Measurements from ENCODE around the gene COL4A6.
"Not testable (repeated sequence)": the region's sequence is repeated elsewhere in the genome, so short reads cannot be mapped to it uniquely, and the experiment has no call there.

Gene COL4A6

GRCh38 chrX:108438110-108438623 lies at the start of gene COL4A6:
COL4A6 (minus strand) TSS chrX:108438422; CDS start chrX:108438196, 226 bp downstream.
- no peak for DNase-seq

DNA sequence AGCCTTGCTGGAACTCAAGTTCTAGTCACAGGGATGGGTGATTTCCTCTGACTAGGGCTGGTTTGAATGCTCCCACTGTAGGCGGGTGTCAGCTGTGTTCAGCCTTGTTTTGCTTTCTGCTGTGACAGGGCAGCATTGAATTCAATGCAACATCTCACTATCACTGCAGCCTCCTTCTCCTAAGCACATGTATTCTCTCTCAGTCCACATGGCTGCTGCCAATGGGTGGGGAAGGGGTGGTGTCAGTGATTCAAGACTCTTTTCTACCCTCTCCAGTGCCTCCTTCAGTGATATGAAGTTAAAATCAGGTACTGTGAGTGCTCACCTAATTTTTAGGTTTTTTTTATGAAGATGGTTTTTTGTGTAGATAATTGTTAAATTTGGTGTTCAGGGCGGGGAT lies 47.7 kb upstream of the COL4A6 start:
- DNase-seq: no peak

- no peak for DNase-seq
Measured at GRCh38 chrX:108484251-108484650, 46.0 kb upstream of the COL4A6 start.

DNA sequence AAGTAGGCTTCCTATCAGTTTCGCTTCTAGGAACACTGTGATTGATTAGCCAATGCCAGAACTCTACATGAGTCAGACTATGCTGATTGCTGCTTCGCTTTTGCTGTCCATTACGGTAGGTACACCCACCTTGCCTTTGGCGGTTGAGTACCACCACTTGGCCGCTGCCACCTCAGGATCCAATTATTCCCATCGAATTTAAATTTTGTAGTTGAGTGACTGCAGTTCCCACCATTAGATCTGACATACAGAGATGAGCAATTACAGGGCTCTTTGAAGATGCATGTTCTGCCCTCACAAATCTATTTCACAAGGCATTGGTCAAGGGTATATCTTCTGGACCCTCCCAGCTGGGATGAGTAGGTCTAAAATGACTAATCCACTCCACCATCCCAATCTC lies 43.3 kb upstream of the COL4A6 start:
- DNase-seq: not testable (repeated sequence)

GRCh38 chrX:108473979-108474378 lies 35.8 kb upstream of the COL4A6 start:
- DNase-seq: no peak

- no peak for DNase-seq
Measured at GRCh38 chrX:108468486-108468885, 30.3 kb upstream of the COL4A6 start.

- no peak for DNase-seq
Measured at GRCh38 chrX:108464604-108465003, 26.4 kb upstream of the COL4A6 start.

- no peak for DNase-seq
Measured at GRCh38 chrX:108456971-108457477, 18.8 kb upstream of the COL4A6 start.

DNA sequence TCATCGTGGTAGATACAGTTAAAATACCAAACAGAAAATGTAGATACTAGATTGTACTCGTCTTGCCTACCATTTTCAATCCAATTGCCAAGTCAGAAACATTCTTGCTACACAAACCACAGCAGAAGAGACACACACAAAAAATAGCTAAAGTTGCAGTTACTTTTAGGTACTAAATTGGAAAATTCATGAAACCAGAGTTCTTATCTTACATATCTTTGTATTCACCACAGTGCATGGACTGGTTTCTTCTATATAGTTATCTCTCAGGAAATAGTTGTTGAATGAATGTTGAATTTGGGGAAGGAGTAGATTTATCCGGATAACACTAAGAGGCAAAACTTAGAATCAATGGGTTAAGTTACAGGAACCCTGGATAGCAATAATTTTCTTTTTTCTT lies 15.6 kb upstream of the COL4A6 start:
- no peak for DNase-seq

DNA sequence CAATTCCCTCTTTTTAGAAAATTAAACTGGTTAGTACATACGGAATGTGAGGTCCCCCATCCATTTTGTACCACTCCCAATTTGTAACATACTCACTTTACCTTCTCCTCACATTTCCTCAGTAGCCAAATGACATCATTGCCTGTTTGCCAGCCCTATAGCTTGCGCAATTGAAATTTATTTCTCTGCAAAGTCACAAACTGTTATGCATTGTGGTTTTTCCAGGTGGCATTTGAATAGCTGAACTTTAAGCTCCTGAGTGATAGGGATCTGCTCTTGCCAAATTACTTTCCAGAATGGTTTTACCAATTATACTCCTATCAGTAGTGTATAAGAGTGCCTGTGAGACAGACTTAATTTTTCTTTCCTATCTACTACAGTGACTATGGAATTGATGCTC lies 9.1 kb upstream of the COL4A6 start:
- no peak for DNase-seq

DNA sequence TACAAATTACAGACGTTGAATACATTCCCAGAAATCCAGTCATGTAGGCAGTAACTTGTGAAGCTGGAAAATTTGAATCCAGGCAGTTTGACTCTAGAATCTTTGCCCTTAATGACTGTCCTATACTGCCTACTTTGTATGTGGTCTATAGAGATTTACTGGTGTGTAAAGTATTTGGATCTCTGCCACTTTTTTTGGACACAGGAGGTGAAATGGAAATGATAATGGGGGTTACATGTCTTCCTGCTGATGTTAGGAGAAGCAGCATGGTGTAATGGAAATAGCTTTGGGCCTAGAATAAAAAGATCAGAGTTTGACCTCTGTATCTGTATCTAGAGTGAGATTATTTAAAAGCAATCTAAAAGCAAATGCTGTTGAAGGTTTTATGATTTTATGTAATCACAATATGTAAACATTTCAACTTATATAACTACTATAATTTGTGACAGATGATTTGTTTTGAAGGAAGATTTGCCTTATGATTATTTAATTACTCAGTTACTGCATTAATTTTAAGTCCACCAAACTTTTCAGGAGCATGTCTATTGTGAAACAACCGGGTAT lies 4.8 kb upstream of the COL4A6 start:
- no peak for DNase-seq

DNA sequence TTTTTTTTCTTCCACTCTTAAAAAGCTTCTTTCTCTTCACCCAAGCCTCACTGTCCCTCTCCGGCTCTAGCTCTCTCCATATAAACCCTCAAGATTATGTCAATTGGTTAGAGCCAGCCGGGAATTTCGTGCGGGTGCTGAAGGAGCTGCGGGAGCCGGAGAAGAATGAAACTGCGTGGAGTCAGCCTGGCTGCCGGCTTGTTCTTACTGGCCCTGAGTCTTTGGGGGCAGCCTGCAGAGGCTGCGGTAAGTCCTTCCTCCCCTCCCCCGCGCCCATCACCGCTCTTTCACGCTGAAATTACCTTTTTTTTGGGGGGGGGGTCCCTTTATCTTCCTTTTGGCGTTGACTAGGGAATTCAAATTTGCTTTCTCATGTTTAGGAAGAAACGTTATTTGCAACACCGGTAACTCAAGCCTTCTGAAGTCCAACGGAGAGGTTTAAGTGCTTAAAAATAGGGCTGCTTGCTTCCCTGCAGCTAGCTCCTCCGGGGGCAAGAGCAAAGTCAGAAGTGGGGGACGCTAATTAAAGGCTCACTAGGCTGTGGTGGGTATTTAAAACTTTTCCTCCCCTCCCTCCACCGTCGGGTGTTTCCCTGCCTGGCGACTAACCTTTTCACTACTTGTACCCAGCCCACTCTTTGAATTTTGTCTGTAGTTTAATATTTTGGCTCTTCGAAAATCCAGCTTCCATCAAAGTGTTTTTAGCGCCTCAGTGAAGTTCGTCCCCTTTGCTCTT lies 1.9 kb upstream of the COL4A6 start:
- no peak for DNase-seq

DNA sequence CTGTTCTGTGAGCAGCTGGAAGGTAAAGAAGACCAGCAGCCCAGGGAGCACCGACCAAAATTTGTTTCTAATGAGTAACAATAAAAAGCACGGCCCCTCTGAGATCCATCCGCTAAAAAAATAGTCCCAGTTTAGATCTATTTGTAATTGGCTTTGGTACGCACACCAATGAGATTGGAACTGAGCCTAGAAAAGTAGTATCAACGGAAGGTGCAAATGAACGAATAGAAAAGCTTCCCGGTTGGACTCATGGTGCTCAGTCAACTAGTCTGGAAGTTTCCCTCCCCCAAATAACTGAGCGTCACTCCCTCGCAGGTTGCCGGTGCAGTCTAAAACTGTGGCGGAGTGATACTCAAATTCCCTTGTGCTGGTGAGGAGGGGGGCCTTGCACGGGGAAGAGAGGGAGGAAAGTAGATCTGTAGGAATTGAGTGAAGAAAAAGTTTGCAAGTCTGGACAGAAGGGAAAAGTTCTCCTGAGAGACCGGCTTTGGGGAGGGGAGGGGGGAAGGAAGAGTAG lies 1.3 kb upstream of the COL4A6 start, which contains the start of gene COL4A5:
TSS of gene COL4A5 (plus strand) at position 413 of the 517 bp plus-strand sequence. CDS start 288 bp downstream, outside the sequence.
- DNase-seq: no peak

DNA sequence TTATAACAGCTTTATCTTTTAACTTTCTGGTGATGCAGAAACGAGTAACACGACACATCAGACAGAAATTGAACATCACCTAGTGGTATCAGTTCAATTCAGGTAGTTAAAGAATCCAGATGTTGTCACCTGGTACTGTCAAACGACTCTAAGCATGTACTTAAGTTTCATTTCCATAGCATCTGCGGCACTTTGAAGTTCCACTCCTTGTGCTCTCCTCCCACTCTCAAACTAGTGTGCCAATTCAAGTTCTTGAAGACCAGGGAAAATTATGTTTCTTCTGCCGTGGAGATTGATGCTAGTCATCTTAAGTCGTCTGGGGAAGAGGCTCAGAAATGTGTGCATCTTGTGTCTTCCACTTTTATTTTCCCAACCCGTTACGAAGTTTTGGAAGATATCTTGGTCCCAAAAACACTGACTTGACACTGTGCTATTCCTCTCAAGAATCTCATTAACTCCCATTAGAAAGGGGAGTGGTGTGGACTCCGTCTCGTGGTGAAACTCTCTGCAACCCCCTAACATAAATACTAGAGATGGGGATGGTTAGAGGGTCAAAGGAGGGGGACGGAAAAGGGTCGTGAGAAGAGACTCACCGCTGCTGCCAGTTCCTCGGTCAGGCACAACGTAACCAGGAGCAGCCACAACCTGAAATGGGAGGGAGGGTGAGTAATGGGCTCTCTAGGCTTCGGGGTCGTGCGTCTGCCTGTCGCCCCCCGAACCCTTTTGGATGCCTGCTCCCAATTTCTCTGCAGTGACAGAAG lies 693 bp downstream of the COL4A6 start:
- DNase-seq: no peak

DNA sequence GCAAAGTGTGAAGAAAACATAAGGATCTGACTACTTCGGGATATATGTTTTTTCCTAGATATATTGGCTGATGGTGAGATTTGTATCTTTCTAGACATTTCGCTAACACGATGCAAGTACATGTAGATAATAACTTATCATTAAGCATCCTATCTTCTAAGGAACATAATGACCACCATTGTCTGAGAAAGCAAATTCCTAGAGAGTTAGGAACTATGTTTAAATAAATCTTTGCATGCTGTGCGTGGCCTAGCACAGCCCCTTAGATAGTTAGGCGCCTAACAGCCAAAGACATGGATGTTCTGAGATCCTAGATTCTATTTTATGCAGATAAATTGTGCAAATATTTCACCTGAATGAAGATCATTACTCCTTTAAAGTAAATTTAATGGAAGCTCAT lies 3.0 kb downstream of the COL4A6 start:
- no peak for DNase-seq

- no peak for DNase-seq
Measured at GRCh38 chrX:108426262-108426661, 12.0 kb downstream of the COL4A6 start.

GRCh38 chrX:108420481-108420880 lies 17.7 kb downstream of the COL4A6 start:
- DNase-seq: no peak

GRCh38 chrX:108419401-108419800 lies 18.8 kb downstream of the COL4A6 start:
- DNase-seq: no peak

DNA sequence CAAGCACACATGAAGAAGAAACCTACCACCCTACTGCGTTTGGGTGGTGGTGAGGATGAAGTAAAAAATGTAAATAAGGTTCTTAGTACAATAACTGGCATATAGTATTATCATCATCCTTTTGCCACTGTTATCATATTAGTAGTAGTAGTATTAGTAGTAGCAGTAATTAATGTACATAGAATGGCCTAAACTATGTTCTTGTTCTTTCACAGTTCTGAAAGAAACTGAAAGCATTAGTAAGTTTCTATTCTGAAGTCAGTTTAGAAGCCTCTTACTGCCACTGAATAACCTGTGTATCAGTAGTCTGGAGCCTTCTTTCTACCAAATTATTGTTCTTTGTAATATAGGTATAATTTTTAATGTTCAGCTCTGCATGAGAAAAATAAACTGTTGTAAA lies 21.0 kb downstream of the COL4A6 start:
- no peak for DNase-seq

GRCh38 chrX:108415891-108416290 lies 22.3 kb downstream of the COL4A6 start:
- no peak for DNase-seq

GRCh38 chrX:108415146-108415545 lies 23.1 kb downstream of the COL4A6 start:
- no peak for DNase-seq

- DNase-seq: no peak
Measured at GRCh38 chrX:108412783-108413182, 25.4 kb downstream of the COL4A6 start.

Data from stimulated activated CD8-positive, alpha-beta memory T cell treated with anti-CD3 and anti-CD28 coated beads, Interleukin-4, amount 100 ng/mL, for 48 hours (primary cell).